OCI-LY3 (cell line): ENCODE results near the gene NCOR2.

Experiments used
- H2AFZ ChIP-seq: fragments of 200-600, 300-600 bp; shearing (Covaris generic); 2 replicates; pipeline ENCODE4 v1.6.0; 2014; ENCODE audit warnings: antibody characterized with exemption, low read depth, low read length
- H3K27ac ChIP-seq: fragments of 200-600, 300-600 bp; sonication (generic); 2 replicates; pipeline ENCODE4 v1.5.1; 2014; ENCODE audit warnings: mild to moderate bottlenecking, low read length, moderate library complexity, mixed read lengths
- H3K27me3 ChIP-seq: fragments of 200-600, 300-600 bp; sonication (generic); 2 replicates; pipeline ENCODE4 v1.6.1; 2014; ENCODE audit warnings: low read depth, low read length, mixed read lengths
- H3K36me3 ChIP-seq: fragments of 200-600, 300-600 bp; sonication (generic); replicated peaks from 2 replicates; pipeline ENCODE3; 2014; ENCODE audit warnings: low read depth, low read length, mixed read lengths
- H3K4me1 ChIP-seq: fragments of 300-600, 200-600 bp; sonication (generic); 2 replicates; pipeline ENCODE4 v1.6.1; 2014; ENCODE audit warnings: low read length, mixed read lengths
- H3K4me2 ChIP-seq: fragments of 200-600, 300-600 bp; sonication (generic); 2 replicates; pipeline ENCODE4 v1.6.1; 2014; ENCODE audit warnings: low read length, mixed read lengths
- H3K4me3 ChIP-seq: fragments of 300-600, 200-600 bp; sonication (generic); 2 replicates; pipeline ENCODE4 v1.5.1; 2014; ENCODE audit warnings: antibody characterized with exemption, mild to moderate bottlenecking, low read length, moderate library complexity
- H3K79me2 ChIP-seq: fragments of 300-600, 200-600 bp; shearing (Covaris generic); 2 replicates; pipeline ENCODE4 v1.6.1; 2014; ENCODE audit warnings: mild to moderate bottlenecking, low read length, mixed read lengths
- H3K9ac ChIP-seq: fragments of 300-600, 200-600 bp; shearing (Covaris generic); 2 replicates; pipeline ENCODE4 v1.6.0; 2014; ENCODE audit warnings: mild to moderate bottlenecking, low read length, moderate library complexity
- H3K9me3 ChIP-seq: fragments of 200-600, 300-600 bp; shearing (Covaris generic); 2 replicates; pipeline ENCODE4 v1.6.1; 2014; ENCODE audit warnings: low read length, mixed read lengths; ENCODE audit not compliant: insufficient read depth
- H4K20me1 ChIP-seq: fragments of 200-600, 300-600 bp; sonication (generic); 2 replicates; pipeline ENCODE4 v1.6.1; 2016; ENCODE audit warnings: low read length, mixed read lengths; ENCODE audit not compliant: insufficient read depth
- EZH2phosphoT487 ChIP-seq: fragments of 200-600 bp; shearing (Covaris generic); IDR thresholded peaks from 2 replicates; pipeline ENCODE4 v1.6.1; 2018; ENCODE audit warnings: antibody characterized with exemption, mixed run types, low read depth
- TF ChIP-seq, protein P1 (sequence below): fragments of 200-600, 300-600 bp; sonication (generic); IDR thresholded peaks from 2 replicates; pipeline ENCODE4 v1.5.1; 2014; ENCODE audit warnings: antibody characterized with exemption, low read length, low read depth

Gene NCOR2

GRCh38 chr12:124545508-124546418 lies 21.6 kb downstream of the NCOR2 start:
- Histone ChIP-seq H3K27ac (peak overlapping the region; percentile 71), H3K4me2 (peak overlapping the region; percentile 97), H3K27me3 (no peaks in the 10 kb centered on the region)

DNA sequence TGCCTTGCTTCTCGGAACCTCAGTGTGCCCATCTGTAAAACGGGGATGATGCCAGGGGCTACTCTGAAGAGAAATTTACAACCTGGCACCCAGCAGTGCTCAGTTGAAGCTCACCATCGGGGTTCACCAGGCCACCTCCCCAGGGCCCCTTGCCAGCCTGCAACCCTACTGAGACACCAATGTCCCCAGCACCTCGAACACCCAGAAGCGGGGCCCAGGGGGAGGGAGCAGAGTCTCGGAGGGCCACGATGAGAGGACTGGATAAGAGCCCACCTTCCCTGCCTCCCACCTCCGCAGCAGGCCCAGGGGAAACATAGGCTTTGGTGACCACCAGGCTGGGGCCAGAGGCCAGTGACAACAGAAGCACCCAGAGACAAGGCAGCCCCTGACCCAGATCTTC lies 22.4 kb downstream of the NCOR2 start:
- peaks cover 85% of the 10 kb centered on the region for H3K79me2 ChIP-seq
- H3K9ac ChIP-seq: peak overlapping the region; percentile 58; the same call in 1 of the 2 replicates
- H3K9me3 ChIP-seq: no peaks in the 10 kb centered on the region
- H3K4me2 ChIP-seq: peak overlapping the region; percentile 97
- peak overlapping the region; percentile 71 for H3K27ac ChIP-seq
- TF ChIP-seq EZH2phosphoT487: no peak
- TF ChIP-seq, protein P1, sequence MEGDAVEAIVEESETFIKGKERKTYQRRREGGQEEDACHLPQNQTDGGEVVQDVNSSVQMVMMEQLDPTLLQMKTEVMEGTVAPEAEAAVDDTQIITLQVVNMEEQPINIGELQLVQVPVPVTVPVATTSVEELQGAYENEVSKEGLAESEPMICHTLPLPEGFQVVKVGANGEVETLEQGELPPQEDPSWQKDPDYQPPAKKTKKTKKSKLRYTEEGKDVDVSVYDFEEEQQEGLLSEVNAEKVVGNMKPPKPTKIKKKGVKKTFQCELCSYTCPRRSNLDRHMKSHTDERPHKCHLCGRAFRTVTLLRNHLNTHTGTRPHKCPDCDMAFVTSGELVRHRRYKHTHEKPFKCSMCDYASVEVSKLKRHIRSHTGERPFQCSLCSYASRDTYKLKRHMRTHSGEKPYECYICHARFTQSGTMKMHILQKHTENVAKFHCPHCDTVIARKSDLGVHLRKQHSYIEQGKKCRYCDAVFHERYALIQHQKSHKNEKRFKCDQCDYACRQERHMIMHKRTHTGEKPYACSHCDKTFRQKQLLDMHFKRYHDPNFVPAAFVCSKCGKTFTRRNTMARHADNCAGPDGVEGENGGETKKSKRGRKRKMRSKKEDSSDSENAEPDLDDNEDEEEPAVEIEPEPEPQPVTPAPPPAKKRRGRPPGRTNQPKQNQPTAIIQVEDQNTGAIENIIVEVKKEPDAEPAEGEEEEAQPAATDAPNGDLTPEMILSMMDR: no peak
- H3K27me3 ChIP-seq: no peaks in the 10 kb centered on the region
- H3K4me3 ChIP-seq: peak overlapping the region; percentile 74
- peaks cover 82% of the 10 kb centered on the region for H4K20me1 ChIP-seq
- no peak overlapping the region for H2AFZ ChIP-seq
- peaks cover 6% of the 10 kb centered on the region for H3K36me3 ChIP-seq
- H3K4me1 ChIP-seq: peaks cover 57% of the 10 kb centered on the region

More at GRCh38 chr12:124545508-124546418, 21.6 kb downstream of the NCOR2 start:
- peak overlapping the region; percentile 58; the same call in 1 of the 2 replicates for H3K9ac ChIP-seq
- TF ChIP-seq, protein P1: no peak
- no peak for TF ChIP-seq EZH2phosphoT487
- H2AFZ ChIP-seq: no peak overlapping the region
- peaks cover 63% of the 10 kb centered on the region for H3K4me1 ChIP-seq
- H3K79me2 ChIP-seq: peaks cover 90% of the 10 kb centered on the region
- peaks cover 6% of the 10 kb centered on the region for H3K36me3 ChIP-seq
- no peaks in the 10 kb centered on the region for H3K9me3 ChIP-seq
- H4K20me1 ChIP-seq: peaks cover 86% of the 10 kb centered on the region
- peak overlapping the region; percentile 74 for H3K4me3 ChIP-seq

GRCh38 chr12:124544311-124544970 lies 23.0 kb downstream of the NCOR2 start:
- Histone ChIP-seq H3K36me3 (peaks cover 6% of the 10 kb centered on the region), H3K4me1 (peaks cover 57% of the 10 kb centered on the region), H3K79me2 (peaks cover 85% of the 10 kb centered on the region), H3K4me3 (peak overlapping the region; percentile 74), H3K9me3 (no peaks in the 10 kb centered on the region), H3K9ac (peak overlapping the region; percentile 58), H3K27ac (peak overlapping the region; percentile 71), H3K4me2 (peak overlapping the region; percentile 97), H3K27me3 (no peaks in the 10 kb centered on the region), H2AFZ (no peak overlapping the region), H4K20me1 (peaks cover 82% of the 10 kb centered on the region)
- TF ChIP-seq, protein P1: no peak
- no peak for TF ChIP-seq EZH2phosphoT487
